ENCODE measurements around the gene ANKMY1.
"Not testable (repeated sequence)": the region's sequence is repeated elsewhere in the genome, so short reads cannot be mapped to it uniquely, and the experiment has no call there.

ANKMY1 gene

GRCh38 chr2:240554767-240555493 lies 2.9 kb downstream of the ANKMY1 start:
- DNase-seq, result no peak

- DNase-seq, result no peak
Observed at GRCh38 chr2:240553956-240554480, 3.8 kb downstream of the ANKMY1 start.

GRCh38 chr2:240551811-240552210 lies 6.0 kb downstream of the ANKMY1 start:
- no peak for DNase-seq

GRCh38 chr2:240551288-240551687 lies 6.5 kb downstream of the ANKMY1 start:
- no peak for DNase-seq

- no peak for DNase-seq
Observed at GRCh38 chr2:240539906-240540305, 17.9 kb downstream of the ANKMY1 start.

GRCh38 chr2:240539101-240539500 lies 18.7 kb downstream of the ANKMY1 start:
- DNase-seq, result not testable (repeated sequence)

GRCh38 chr2:240538031-240538780 lies 19.6 kb downstream of the ANKMY1 start:
- DNase-seq, result no peak

GRCh38 chr2:240532031-240532775 lies 25.6 kb downstream of the ANKMY1 start:
- no peak for DNase-seq

- DNase-seq, result no peak
Observed at GRCh38 chr2:240531038-240531437, 26.8 kb downstream of the ANKMY1 start.

- DNase-seq, result no peak
Observed at GRCh38 chr2:240530181-240530580, 27.6 kb downstream of the ANKMY1 start.

- no peak for DNase-seq
Observed at GRCh38 chr2:240529344-240529999, 28.3 kb downstream of the ANKMY1 start.

- no peak for DNase-seq
Observed at GRCh38 chr2:240528406-240529040, 29.3 kb downstream of the ANKMY1 start.

GRCh38 chr2:240527153-240527750 lies 30.5 kb downstream of the ANKMY1 start:
- no peak for DNase-seq

GRCh38 chr2:240526521-240526920 lies 31.3 kb downstream of the ANKMY1 start:
- no peak for DNase-seq

- no peak for DNase-seq
Observed at GRCh38 chr2:240525802-240526201, 32.0 kb downstream of the ANKMY1 start.

GRCh38 chr2:240524963-240525718 lies 32.6 kb downstream of the ANKMY1 start:
- no peak for DNase-seq

GRCh38 chr2:240523451-240524281 lies 34.1 kb downstream of the ANKMY1 start:
- no peak for DNase-seq

GRCh38 chr2:240522406-240522805 lies 35.4 kb downstream of the ANKMY1 start:
- DNase-seq, result no peak

GRCh38 chr2:240521885-240522284 lies 35.9 kb downstream of the ANKMY1 start:
- DNase-seq, result not testable (repeated sequence)

GRCh38 chr2:240520974-240521350 lies 36.8 kb downstream of the ANKMY1 start:
- DNase-seq, result no peak
